Panc1 (cell line): Measurements from ENCODE around the gene DPT. TPM values are rescaled to one million over a fixed set of nuclear protein-coding genes. Genes with fewer than 3 reads are reported as not detected.

Experiments
- ATAC-seq: fragments of 200-7000 bp; cut with Tn5 transposase; 2 replicates; pipeline ENCODE4 v1.9.1; 2020; ENCODE audit warnings: mild to moderate bottlenecking, moderate library complexity
- BruUV-seq: library from RNA; stranded (reverse); fragments of 400-500 nt; replicated peaks from 2 replicates; lab custom pipeline; 2021; lab: Mats Ljungman, UMichigan
- CTCF ChIA-PET: fragments of 300-600 bp; sonication (Branson Sonifier 250); formaldehyde crosslinking; loops from one replicate; lab custom pipeline; 2022; ENCODE audit warnings: antibody characterized with exemption; lab: Charles Lee
- POLR2A ChIA-PET: fragments of 300-600 bp; sonication (Branson Sonifier 250); formaldehyde crosslinking; loops from one replicate; lab custom pipeline; 2022; ENCODE audit warnings: antibody characterized with exemption; lab: Charles Lee
- DNase-seq: peaks from one replicate; pipeline ENCODE4 v3.0.0-alpha.2; 2010; ENCODE audit warnings: low read depth, low spot score
- H3K27ac ChIP-seq: 2 replicates; pipeline ENCODE4 v1.5.1; 2011; ENCODE audit warnings: mild to moderate bottlenecking, low read length, inconsistent platforms
- H3K27me3 ChIP-seq: fragments of 200-500 bp; sonication (Bioruptor generic); 2 replicates; pipeline ENCODE4 v1.6.0; 2014; ENCODE audit warnings: low read length, inconsistent platforms; ENCODE audit not compliant: control insufficient read depth, insufficient read depth
- H3K36me3 ChIP-seq: fragments of 200-500 bp; sonication (Bioruptor generic); 2 replicates; pipeline ENCODE4 v1.5.1; 2014; ENCODE audit warnings: inconsistent platforms, mild to moderate bottlenecking, low read length, moderate library complexity; ENCODE audit not compliant: control insufficient read depth, insufficient read depth
- H3K4me1 ChIP-seq: 2 replicates; pipeline ENCODE4 v1.5.1; 2011; ENCODE audit warnings: inconsistent platforms, mild to moderate bottlenecking, low read length, moderate library complexity; ENCODE audit not compliant: control insufficient read depth, insufficient read depth
- H3K4me3 ChIP-seq, 2 experiments: 2 replicates each; pipeline ENCODE4 v1.5.1; 2011 to 2012; ENCODE audit warnings: low read depth in 2 of 2, low read length in 2 of 2, mild to moderate bottlenecking in 2 of 2, inconsistent platforms in 1 of 2, moderate library complexity in 1 of 2
- H3K9me3 ChIP-seq: fragments of 200-500 bp; sonication (Bioruptor generic); 2 replicates; pipeline ENCODE4 v1.5.1; 2014; ENCODE audit warnings: low read depth, mild to moderate bottlenecking, inconsistent platforms, low read length, moderate library complexity; ENCODE audit not compliant: control insufficient read depth, insufficient read depth
- POLR2AphosphoS5 ChIP-seq: IDR thresholded peaks from 2 replicates; pipeline ENCODE4 v1.6.1; 2012; ENCODE audit warnings: mild to moderate bottlenecking, low read depth, low read length, moderate library complexity
- SIN3A ChIP-seq: IDR thresholded peaks from 2 replicates; pipeline ENCODE4 v1.6.1; 2012; ENCODE audit warnings: low read depth, mild to moderate bottlenecking, low read length, moderate library complexity, borderline replicate concordance; ENCODE audit not compliant: insufficient read depth
- TCF7L2 ChIP-seq: IDR thresholded peaks from 2 replicates; pipeline ENCODE4 v1.6.1; 2011; ENCODE audit warnings: mild to moderate bottlenecking, low read depth, low read length, inconsistent platforms
- in situ Hi-C: cut with HindIII; loops from 2 replicates; pipeline ENCODE4 v1.10.0; 2016; ENCODE audit warnings: low sequenced_read_pairs, low pct_unique_long_range_greater_than_20kb
- intact Hi-C: fragments of 100-400 bp; cut with micrococcal nuclease; formaldehyde crosslinking; loops from one replicate; pipeline ENCODE4 v1.10.0; 2022; ENCODE audit not compliant: unreplicated experiment
- total RNA-seq: library from RNA; stranded (reverse); gene quantifications from one replicate; pipeline ENCODE4 v1.2.1, GENCODE V29; 2021; ENCODE audit not compliant: unreplicated experiment
- TF ChIP-seq, protein P1 (sequence below): fragments of 450-650 bp; IDR thresholded peaks from 2 replicates; pipeline ENCODE4 v1.5.1; 2017; ENCODE audit warnings: mild to moderate bottlenecking
- TF ChIP-seq, protein P2 (sequence below), 2 experiments: IDR thresholded peaks; 2 replicates each; pipeline ENCODE4 v1.6.1; 2011 to 2012; ENCODE audit warnings: low read depth in 2 of 2, control low read depth in 1 of 2, low read length in 1 of 2, mild to moderate bottlenecking in 1 of 2, moderate library complexity in 1 of 2; ENCODE audit not compliant: insufficient read depth in 1 of 2

The DPT gene
- total RNA-seq, 1 experiment from 2014 or later, result not detected

DNA sequence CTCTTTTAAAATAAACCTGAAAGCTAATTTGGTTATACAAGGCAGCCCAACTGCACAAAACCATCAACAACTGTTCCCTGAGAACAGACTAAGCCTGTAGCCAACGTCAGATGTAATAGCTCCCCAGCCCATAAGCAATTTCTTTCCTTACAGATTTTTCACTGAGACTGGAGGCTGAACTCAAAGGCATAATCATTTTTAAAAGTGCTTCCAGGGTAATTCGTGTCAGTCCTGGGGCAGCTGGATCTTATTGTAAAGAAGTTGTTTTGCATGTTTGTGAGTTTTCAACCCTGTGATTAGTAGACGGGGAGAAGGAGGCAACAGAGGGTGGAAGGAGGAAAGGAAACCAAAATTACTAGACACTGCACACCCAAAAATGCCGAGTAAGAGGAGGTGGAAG, 3.2 kb downstream of the DPT start:
- ChIA-PET CTCF (no interaction called here), POLR2A (no interaction called here)
- intact Hi-C loops (no loop called here), in situ Hi-C loops (no loop called here)
- ATAC-seq (no peak), DNase-seq (no peak)
- Histone ChIP-seq H3K4me1 (no peaks in the 10 kb centered on the region), H3K36me3 (no peaks in the 10 kb centered on the region), H3K9me3 (no peaks in the 10 kb centered on the region), H3K27me3 (no peaks in the 10 kb centered on the region), H3K27ac (no peak overlapping the region), H3K4me3 (no peak overlapping the region)
- TF ChIP-seq POLR2AphosphoS5 (no peak), TCF7L2 (no peak), SIN3A (no peak)
- TF ChIP-seq, protein P1, sequence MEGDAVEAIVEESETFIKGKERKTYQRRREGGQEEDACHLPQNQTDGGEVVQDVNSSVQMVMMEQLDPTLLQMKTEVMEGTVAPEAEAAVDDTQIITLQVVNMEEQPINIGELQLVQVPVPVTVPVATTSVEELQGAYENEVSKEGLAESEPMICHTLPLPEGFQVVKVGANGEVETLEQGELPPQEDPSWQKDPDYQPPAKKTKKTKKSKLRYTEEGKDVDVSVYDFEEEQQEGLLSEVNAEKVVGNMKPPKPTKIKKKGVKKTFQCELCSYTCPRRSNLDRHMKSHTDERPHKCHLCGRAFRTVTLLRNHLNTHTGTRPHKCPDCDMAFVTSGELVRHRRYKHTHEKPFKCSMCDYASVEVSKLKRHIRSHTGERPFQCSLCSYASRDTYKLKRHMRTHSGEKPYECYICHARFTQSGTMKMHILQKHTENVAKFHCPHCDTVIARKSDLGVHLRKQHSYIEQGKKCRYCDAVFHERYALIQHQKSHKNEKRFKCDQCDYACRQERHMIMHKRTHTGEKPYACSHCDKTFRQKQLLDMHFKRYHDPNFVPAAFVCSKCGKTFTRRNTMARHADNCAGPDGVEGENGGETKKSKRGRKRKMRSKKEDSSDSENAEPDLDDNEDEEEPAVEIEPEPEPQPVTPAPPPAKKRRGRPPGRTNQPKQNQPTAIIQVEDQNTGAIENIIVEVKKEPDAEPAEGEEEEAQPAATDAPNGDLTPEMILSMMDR, result no peak
- TF ChIP-seq, protein P2, sequence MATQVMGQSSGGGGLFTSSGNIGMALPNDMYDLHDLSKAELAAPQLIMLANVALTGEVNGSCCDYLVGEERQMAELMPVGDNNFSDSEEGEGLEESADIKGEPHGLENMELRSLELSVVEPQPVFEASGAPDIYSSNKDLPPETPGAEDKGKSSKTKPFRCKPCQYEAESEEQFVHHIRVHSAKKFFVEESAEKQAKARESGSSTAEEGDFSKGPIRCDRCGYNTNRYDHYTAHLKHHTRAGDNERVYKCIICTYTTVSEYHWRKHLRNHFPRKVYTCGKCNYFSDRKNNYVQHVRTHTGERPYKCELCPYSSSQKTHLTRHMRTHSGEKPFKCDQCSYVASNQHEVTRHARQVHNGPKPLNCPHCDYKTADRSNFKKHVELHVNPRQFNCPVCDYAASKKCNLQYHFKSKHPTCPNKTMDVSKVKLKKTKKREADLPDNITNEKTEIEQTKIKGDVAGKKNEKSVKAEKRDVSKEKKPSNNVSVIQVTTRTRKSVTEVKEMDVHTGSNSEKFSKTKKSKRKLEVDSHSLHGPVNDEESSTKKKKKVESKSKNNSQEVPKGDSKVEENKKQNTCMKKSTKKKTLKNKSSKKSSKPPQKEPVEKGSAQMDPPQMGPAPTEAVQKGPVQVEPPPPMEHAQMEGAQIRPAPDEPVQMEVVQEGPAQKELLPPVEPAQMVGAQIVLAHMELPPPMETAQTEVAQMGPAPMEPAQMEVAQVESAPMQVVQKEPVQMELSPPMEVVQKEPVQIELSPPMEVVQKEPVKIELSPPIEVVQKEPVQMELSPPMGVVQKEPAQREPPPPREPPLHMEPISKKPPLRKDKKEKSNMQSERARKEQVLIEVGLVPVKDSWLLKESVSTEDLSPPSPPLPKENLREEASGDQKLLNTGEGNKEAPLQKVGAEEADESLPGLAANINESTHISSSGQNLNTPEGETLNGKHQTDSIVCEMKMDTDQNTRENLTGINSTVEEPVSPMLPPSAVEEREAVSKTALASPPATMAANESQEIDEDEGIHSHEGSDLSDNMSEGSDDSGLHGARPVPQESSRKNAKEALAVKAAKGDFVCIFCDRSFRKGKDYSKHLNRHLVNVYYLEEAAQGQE (IDR thresholded peaks at IDR 0.05; ENCODE audit: insufficient read depth in 1 of 2, low read depth in 2 of 2, low read length in 1 of 2), result no peak
- BruUV-seq, result no TSS peak

DNA sequence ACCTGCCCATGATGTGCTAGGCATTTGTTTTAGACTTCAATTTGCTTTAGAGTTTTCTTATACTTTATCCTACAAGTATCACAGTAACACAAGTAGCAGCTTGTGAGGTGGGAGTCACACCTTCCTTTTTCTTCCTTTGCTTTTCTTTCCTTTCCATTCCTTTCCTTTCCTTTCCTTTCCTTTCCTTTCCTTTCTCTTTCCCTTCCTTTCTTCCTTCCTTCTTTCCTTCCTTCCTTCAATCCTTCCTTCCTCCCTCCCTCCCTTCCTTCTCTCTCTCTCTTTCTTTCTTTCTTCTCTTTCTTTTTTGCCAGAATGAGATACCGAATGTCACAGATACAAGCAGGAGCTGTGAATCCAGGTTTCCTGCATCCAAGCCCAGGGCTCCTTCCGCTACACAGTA, 3.9 kb downstream of the DPT start:
- no peak overlapping the region for H3K4me3 ChIP-seq
- BruUV-seq, result no TSS peak
- no peak for ATAC-seq
- CTCF ChIA-PET, result no interaction called here
- POLR2A ChIA-PET, result no interaction called here
- H3K36me3 ChIP-seq, result no peaks in the 10 kb centered on the region
- H3K27ac ChIP-seq, result no peak overlapping the region
- no peak for TF ChIP-seq TCF7L2
- TF ChIP-seq, protein P1, result no peak
- TF ChIP-seq, protein P2 (IDR thresholded peaks at IDR 0.05; ENCODE audit: insufficient read depth in 1 of 2, low read depth in 2 of 2, low read length in 1 of 2), result no peak
- no peak for TF ChIP-seq SIN3A
- no peak for TF ChIP-seq POLR2AphosphoS5
- in situ Hi-C loops, result no loop called here
- DNase-seq, result no peak
- H3K4me1 ChIP-seq, result no peaks in the 10 kb centered on the region
- no peaks in the 10 kb centered on the region for H3K9me3 ChIP-seq
- intact Hi-C loops, result no loop called here
- H3K27me3 ChIP-seq, result no peaks in the 10 kb centered on the region
